ENCODE measurements around the gene PAPPA2.
"Not testable (repeated sequence)": the region's sequence is repeated elsewhere in the genome, so short reads cannot be mapped to it uniquely, and the experiment has no call there.

Gene PAPPA2, protein sequence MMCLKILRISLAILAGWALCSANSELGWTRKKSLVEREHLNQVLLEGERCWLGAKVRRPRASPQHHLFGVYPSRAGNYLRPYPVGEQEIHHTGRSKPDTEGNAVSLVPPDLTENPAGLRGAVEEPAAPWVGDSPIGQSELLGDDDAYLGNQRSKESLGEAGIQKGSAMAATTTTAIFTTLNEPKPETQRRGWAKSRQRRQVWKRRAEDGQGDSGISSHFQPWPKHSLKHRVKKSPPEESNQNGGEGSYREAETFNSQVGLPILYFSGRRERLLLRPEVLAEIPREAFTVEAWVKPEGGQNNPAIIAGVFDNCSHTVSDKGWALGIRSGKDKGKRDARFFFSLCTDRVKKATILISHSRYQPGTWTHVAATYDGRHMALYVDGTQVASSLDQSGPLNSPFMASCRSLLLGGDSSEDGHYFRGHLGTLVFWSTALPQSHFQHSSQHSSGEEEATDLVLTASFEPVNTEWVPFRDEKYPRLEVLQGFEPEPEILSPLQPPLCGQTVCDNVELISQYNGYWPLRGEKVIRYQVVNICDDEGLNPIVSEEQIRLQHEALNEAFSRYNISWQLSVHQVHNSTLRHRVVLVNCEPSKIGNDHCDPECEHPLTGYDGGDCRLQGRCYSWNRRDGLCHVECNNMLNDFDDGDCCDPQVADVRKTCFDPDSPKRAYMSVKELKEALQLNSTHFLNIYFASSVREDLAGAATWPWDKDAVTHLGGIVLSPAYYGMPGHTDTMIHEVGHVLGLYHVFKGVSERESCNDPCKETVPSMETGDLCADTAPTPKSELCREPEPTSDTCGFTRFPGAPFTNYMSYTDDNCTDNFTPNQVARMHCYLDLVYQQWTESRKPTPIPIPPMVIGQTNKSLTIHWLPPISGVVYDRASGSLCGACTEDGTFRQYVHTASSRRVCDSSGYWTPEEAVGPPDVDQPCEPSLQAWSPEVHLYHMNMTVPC (N-terminal part only)

GRCh38 chr1:176462674-176463378 is at the start of gene PAPPA2:
TSS of gene PAPPA2 (plus strand) at chr1:176463175. CDS start at chr1:176556323, 93,148 bp downstream.
- DNase-seq: no peak

DNA sequence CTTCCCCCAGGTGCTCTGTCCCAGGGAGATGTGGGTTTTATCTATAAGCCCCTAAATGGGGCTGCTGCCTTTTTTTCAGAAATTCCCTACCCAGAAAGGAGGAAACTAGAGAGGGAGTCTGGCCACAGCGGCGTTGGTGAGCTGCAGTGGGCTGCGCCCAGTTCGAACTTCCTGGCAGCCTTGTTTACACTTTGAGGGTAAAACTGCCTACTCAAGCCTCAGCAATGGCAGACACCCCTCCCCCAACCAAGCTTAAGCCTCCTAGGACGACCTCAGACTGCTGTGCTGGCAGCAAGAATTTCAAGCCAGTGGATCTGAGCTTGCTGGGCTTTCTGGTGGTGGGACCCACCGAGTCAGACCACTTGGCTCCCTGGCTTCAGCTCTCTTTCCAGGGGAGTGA is 46.2 kb upstream of the PAPPA2 start:
- no peak for DNase-seq

DNA sequence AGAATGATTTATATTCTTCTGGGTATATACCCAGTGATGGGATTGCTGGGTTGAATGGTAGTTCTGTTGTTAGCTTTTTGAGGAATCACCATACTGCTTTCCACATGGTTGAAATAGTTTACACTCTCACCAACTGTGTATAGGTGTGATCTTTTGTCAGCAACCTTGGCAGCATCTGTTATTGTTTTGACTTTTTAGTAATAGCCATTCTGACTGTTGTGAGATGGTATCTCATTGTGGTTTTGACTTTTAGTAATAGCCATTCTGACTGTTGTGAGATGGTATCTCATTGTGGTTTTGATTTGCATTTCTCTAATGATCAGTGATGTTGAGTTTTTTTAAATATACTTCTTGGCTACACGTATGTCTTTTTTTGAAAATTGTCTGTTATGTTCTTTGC is 43.4 kb upstream of the PAPPA2 start:
- not testable (repeated sequence) for DNase-seq

DNA sequence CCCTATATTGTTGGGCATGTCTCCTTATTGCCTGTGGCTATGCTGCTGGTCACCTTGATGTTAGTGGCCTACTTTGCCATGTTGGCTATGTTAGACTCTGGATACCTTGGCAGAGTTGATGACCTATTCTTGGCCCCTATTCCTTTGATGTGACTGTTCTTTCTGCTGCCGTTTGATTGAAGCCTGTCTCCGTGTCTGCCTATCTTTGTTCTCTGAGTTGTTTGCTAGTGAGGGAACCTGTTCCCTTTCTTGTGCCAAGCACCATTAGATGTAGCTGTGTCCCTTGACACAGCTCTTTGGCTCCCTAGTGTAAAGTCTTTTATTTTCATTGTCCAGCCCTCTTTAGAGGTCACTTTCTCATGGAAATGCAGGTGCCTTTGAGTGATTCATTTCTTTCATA is 28.7 kb upstream of the PAPPA2 start:
- no peak for DNase-seq

GRCh38 chr1:176436251-176436650 is 26.7 kb upstream of the PAPPA2 start:
- no peak for DNase-seq

- DNase-seq: no peak
Observed at GRCh38 chr1:176440176-176440575, 22.8 kb upstream of the PAPPA2 start.

- DNase-seq: no peak
Observed at GRCh38 chr1:176444286-176444685, 18.7 kb upstream of the PAPPA2 start.

- no peak for DNase-seq
Observed at GRCh38 chr1:176445402-176445801, 17.6 kb upstream of the PAPPA2 start.

- no peak for DNase-seq
Observed at GRCh38 chr1:176448340-176448739, 14.6 kb upstream of the PAPPA2 start.

- no peak for DNase-seq
Observed at GRCh38 chr1:176450526-176450925, 12.4 kb upstream of the PAPPA2 start.

DNA sequence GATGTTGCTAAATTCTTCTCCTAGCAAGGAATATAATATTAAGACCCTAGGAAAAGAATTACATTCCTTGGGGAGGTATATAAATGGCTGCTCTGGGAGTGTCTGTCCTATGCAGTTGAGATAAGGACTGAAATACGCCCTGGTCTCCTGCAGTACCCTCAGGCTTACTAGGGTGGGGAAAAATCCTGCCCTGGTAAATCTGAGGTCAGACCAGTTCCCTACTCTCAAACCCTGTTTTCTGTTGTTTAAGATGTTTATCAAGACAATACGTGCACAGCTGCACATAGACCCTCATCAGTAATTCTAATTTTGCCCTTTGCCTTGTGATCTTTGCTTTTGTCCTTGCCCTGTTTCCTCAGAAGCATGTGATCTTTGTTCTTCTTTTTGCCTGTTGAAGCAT is 11.2 kb upstream of the PAPPA2 start:
- not testable (repeated sequence) for DNase-seq

- DNase-seq: no peak
Observed at GRCh38 chr1:176456795-176457194, 6.2 kb upstream of the PAPPA2 start.

DNA sequence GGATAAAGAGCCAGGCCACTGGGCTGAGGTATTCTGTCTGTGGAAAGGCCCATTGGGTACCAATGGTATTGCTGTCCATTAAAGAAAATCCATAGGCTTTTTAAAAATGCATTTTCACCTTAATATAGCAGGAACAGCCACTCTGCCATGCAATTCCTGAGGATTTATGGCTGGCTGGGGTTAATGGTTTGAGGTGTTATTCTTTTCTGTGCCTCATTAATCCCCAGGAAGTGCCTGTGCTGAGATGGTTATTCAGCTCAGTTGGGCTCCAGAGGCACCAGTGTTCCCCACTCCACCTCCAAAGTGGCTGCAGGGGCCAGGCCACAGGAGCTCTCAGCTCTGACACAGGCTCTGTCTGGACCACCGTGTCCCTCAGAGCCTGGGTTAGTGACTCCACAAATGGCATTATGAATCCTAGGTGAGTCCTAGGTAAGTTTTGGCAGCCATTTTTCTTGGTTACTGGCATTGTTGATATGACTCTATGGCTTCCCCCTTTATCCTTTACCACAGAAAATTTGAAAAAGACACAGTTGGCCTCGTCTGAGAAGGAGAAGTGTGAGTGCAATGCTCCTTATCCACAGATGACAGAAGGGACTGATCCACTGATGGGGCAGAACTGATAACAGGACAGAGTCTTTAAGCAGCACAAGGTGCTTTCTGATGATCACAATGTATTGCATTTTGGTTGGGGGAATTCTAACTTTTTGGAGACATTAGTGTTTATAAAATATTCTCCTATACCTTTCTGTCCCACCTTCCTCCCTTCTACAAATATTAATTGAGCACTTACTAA is 2.2 kb upstream of the PAPPA2 start:
- DNase-seq: no peak

DNA sequence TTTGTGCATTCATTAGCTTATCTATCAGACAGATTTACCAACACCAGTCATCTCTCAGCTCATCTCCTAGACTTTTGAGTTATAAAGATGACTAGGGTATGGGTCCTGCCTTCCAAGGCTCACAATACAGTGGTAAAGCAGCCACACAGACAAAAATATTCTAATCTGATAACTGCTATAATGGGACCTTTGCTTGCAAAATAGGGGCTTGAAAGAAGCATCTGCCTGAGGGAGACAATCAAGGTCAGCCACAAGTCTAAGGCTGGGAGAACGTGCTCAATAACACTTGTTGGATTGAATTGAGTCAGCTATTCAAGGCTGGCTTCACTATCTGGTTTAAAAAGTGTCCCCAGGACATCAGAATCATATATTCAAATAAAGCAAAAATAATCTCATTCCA is 1.4 kb upstream of the PAPPA2 start:
- DNase-seq: no peak

GRCh38 chr1:176466514-176466913 is 3.5 kb downstream of the PAPPA2 start:
- no peak for DNase-seq

GRCh38 chr1:176469450-176470010 is 6.6 kb downstream of the PAPPA2 start:
- DNase-seq: no peak

DNA sequence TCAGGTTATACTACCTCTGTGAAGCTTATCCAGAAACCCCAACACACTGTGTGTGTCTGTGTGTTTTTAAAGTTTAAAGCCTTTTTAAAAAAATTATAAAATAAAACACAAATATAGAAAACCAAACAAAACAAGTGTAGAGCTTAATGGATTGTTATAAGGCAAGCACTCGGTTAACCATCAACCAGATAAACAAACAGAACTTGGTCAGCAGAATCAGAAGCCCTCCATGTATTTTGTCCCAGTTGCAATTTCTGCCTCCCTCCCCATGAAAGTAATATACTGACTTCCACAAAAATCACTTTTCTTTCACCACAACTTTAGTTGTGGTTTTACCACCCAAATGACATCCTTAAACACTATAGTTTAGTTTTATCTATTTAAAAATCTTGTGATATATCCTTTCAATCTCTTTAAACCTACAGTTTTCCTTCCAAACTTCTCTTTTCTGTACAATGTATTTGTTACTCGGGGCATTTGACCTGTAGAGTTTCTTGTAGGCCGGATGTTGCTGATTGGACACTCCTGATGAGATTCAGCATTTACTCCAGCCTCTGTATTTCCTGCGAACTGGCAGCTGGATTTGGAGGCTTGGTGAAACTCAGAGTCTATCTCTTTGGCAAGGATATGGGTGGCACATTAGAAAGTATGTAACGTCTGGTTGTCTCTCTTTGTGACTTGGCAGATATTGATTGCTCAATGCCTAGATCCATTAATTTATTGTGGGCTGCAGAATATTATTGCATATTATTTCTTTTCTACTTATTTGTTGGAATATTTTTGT is 8.6 kb downstream of the PAPPA2 start:
- DNase-seq: no peak

DNA sequence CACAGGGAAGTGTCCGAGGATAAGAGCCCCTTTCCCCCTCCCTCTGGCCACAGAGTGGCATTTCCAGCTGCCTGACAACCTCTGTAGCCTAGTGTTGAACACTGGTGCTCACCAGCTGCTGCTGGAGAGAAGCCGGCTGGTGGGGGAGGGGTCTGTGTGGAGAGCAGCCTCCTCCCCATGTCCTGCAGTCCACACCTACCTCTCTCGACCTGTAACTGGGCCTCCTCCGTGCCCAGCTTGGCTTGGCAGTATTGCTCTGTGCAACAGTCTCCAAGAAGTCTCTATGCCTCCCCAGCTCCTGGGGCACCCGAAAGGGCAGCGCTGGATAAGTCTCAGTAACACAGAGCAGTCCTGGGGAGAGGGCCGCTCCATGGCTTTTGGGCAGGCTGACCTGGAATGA is 17.0 kb downstream of the PAPPA2 start:
- DNase-seq: no peak

DNA sequence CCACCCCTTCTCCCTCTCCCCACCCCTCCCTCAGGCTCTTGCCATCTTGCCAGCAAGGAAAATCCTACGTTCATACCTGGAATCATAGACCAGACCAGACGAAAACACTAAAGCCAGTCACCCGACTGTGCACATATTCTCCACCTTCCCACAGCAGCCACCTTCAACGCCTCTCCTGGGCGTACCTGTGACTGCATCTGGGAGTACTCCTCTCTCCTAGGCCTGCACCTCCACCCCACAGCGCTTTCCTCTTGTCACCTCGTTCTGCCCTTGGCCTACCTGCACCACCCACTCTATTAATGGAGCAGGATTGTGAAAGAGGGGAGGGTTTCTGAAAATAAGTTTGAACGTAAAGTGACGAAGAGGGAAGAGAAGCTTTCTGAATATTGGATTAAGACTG is 17.8 kb downstream of the PAPPA2 start:
- no peak for DNase-seq

DNA sequence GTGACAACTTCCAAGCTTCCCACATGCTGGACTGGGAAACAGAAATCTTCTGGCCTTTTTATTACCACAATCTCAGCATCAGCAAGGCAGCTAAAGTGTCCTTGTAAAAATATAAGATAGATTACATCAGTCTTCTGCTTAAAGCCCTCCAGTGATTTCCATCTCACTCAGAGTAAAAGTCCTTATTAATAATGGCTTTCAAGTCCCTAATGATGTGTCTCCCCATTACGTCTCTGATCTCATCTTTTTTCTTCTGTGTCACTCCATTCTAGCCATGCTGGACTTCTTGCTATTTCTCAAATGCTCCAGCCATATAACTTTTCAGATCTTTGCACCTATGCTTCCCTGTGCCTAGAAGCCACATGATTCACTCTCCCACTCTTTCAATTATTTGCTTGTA is 22.1 kb downstream of the PAPPA2 start:
- DNase-seq: no peak

GRCh38 chr1:176494436-176494835 is 31.5 kb downstream of the PAPPA2 start:
- DNase-seq: no peak

All from SHP77 treated with DMSO at 0.1 percent for 48 hours (cell line).